Spleen (tissue), 11 donors: ENCODE measurements around the gene BTBD3. TPM values are rescaled to one million over a fixed set of nuclear protein-coding genes. Genes with fewer than 3 reads are reported as not detected.

Source experiments
- DNase-seq: peaks from one replicate; pipeline ENCODE4 v3.0.0-alpha.2; 2020
- H3K27ac ChIP-seq, 8 donors: fragments of 200-600 bp; sonication (generic) in 7 of 8; 1 replicate in 4 of 8; 2 replicates in 4 of 8; pipeline versions ENCODE4 v1.5.0 to v1.8.0; 2016 to 2021; ENCODE audit warnings: inconsistent platforms in 4 of 8, mild to moderate bottlenecking in 4 of 8, moderate library complexity in 1 of 8
- H3K27me3 ChIP-seq, 7 donors: fragments of 200-600 bp; sonication (generic) in 6 of 7; replicated peaks in 1 of 7; 1 replicate in 4 of 7; 2 replicates in 3 of 7; pipeline versions ENCODE4 v1.5.0 to v1.8.0; 2016 to 2021; ENCODE audit warnings: inconsistent platforms in 3 of 7, mild to moderate bottlenecking in 1 of 7
- H3K36me3 ChIP-seq, 6 donors: fragments of 200-600 bp; sonication (generic) in 5 of 6; 1 replicate in 4 of 6; 2 replicates in 2 of 6; pipeline versions ENCODE4 v1.5.0 to v1.8.0; 2016 to 2021; ENCODE audit warnings: inconsistent platforms in 2 of 6
- H3K4me1 ChIP-seq, 6 donors: fragments of 200-600 bp; sonication (generic) in 5 of 6; 1 replicate in 3 of 6; 2 replicates in 3 of 6; pipeline versions ENCODE4 v1.5.0 to v1.8.0; 2016 to 2021; ENCODE audit warnings: inconsistent platforms in 3 of 6
- H3K4me3 ChIP-seq, 8 donors: fragments of 200-600 bp; sonication (generic) in 7 of 8; 1 replicate in 4 of 8; 2 replicates in 4 of 8; pipeline versions ENCODE4 v1.5.0 to v1.8.0; 2016 to 2021; ENCODE audit warnings: inconsistent platforms in 4 of 8, mild to moderate bottlenecking in 4 of 8, moderate library complexity in 2 of 8
- H3K9me3 ChIP-seq, 8 donors: fragments of 200-600 bp; sonication (generic) in 7 of 8; 1 replicate in 4 of 8; 2 replicates in 4 of 8; pipeline versions ENCODE4 v1.5.0 to v1.8.0; 2016 to 2021; ENCODE audit warnings: inconsistent platforms in 4 of 8
- CTCF ChIP-seq, 11 experiments: fragments of 200-600 bp in 7 of 11; fragments of 450-650 bp in 4 of 11; sonication (generic) in 4 of 11; IDR thresholded peaks in 8 of 11; conservative IDR thresholded peaks in 3 of 11; 1 replicate in 7 of 11; 2 replicates in 4 of 11; pipeline versions ENCODE4 v1.4.0 to v1.8.0; 2016 to 2021; ENCODE audit warnings: antibody characterized with exemption in 11 of 11, inconsistent platforms in 4 of 11, mild to moderate bottlenecking in 1 of 11
- POLR2A ChIP-seq, 3 donors: fragments of 450-650 bp; IDR thresholded peaks; one replicate each; pipeline ENCODE4 v1.5.1; 2017; ENCODE audit warnings: antibody characterized with exemption in 3 of 3, mild to moderate bottlenecking in 1 of 3
- POLR2AphosphoS5 ChIP-seq, 3 donors: sonication (generic); formaldehyde crosslinking; IDR thresholded peaks; one replicate each; pipeline ENCODE4 v1.5.1; 2017; ENCODE audit warnings: antibody characterized with exemption in 3 of 3
- WGBS, 5 donors: extraction: QIAGEN DNeasy Blood & Tissue Kit in 3 of 5; methylation state at CpG; one replicate each; pipeline versions ENCODE4 v1.1.5 to v1.1.7; 2013 to 2018; 5-methylcytosine and 5-hydroxymethylcytosine counted together
- intact Hi-C: fragments of 100-400 bp; cut with DNase I; formaldehyde crosslinking; loops from one replicate; pipeline ENCODE4 v1.15.0; 2023; ENCODE audit warnings: low total_unique reads
- polyA plus RNA-seq, 3 donors: library from polyadenylated mRNA; stranded (reverse); fragments of 200-250 nt; gene quantifications; one replicate each; pipeline ENCODE4 v1.2.1, GENCODE V29; 2013
- total RNA-seq, 7 donors: library from RNA; depleted of rRNA in 3 of 7; stranded (reverse); fragments of >200 nt in 3 of 7; fragmentation: NEBNext Ultra II Directional in 4 of 7; extraction: Animal tissue kit (Norgen Biotek cat#: 25700) in 4 of 7; gene quantifications; one replicate each; pipeline versions ENCODE4 v1.1.0 to v1.2.1, GENCODE V29; 2016 to 2021
- donor health status: healthy with polysubstance abuse.
- donor health status: DM: no; HTN: no; CAD: no; lungs with moderate emphysema.
- donor health status: DM: no; HTN: no; CAD: no.
- donor health status: Bipolar disorder and iron deficiency.
- donor health status: healthy.
- donor health status: DM: no; HTN: no; CAD: no.
- donor health status: DM: yes; HTN: yes; CAD: no.

BTBD3 gene
- total and polyA plus RNA-seq, 10 donors: 3.3 to 30.7 (median 18.3) TPM

- TF ChIP-seq POLR2AphosphoS5 (IDR thresholded peaks at IDR 0.05) (no peak), POLR2A (IDR thresholded peaks at IDR 0.05) (no peak), CTCF (IDR thresholded peaks at IDR 0.05 in 8 of 11, conservative IDR thresholded peaks at IDR 0.05 in 3 of 11) (no peak)
- no peak overlapping the region for H3K27ac ChIP-seq
- no peaks in the 10 kb centered on the region for H3K27me3 ChIP-seq
- DNase-seq: no peak
- intact Hi-C loops: no loop called here
- no peaks in the 10 kb centered on the region for H3K4me1 ChIP-seq
- H3K4me3 ChIP-seq: no peak overlapping the region
- peaks cover 0 to 10% (median 0%) of the 10 kb centered on the region in 8 donors for H3K9me3 ChIP-seq
- no peaks in the 10 kb centered on the region for H3K36me3 ChIP-seq
Measured at GRCh38 chr20:11948806-11949205, 31.1 kb downstream of the BTBD3 start.

- Histone ChIP-seq H3K4me1 (no peaks in the 10 kb centered on the region), H3K9me3 (peaks cover 0 to 8% (median under 1%) of the 10 kb centered on the region in 8 donors), H3K27me3 (no peaks in the 10 kb centered on the region), H3K36me3 (no peaks in the 10 kb centered on the region), H3K27ac (no peak overlapping the region), H3K4me3 (no peak overlapping the region)
- intact Hi-C loops: no loop called here
- TF ChIP-seq POLR2AphosphoS5 (IDR thresholded peaks at IDR 0.05) (no peak), POLR2A (IDR thresholded peaks at IDR 0.05) (no peak), CTCF (IDR thresholded peaks at IDR 0.05 in 8 of 11, conservative IDR thresholded peaks at IDR 0.05 in 3 of 11) (no peak)
- DNase-seq: no peak
- 81 to 90% (median 86%) methylated on average over 3 of the region's 3 CpGs for WGBS, 5 donors
Measured at GRCh38 chr20:11949711-11950110, 32.0 kb downstream of the BTBD3 start.

- no peaks in the 10 kb centered on the region for H3K27me3 ChIP-seq
- intact Hi-C loops: no loop called here
- no peak overlapping the region for H3K4me3 ChIP-seq
- H3K4me1 ChIP-seq: no peaks in the 10 kb centered on the region
- H3K27ac ChIP-seq: no peak overlapping the region
- DNase-seq: no peak
- 77 to 88% (median 85%) methylated on average over 3 of the region's 3 CpGs for WGBS, 5 donors
- peaks cover 0 to 18% (median 4%) of the 10 kb centered on the region in 8 donors for H3K9me3 ChIP-seq
- H3K36me3 ChIP-seq: no peaks in the 10 kb centered on the region
- TF ChIP-seq POLR2A (IDR thresholded peaks at IDR 0.05) (no peak), POLR2AphosphoS5 (IDR thresholded peaks at IDR 0.05) (no peak), CTCF (IDR thresholded peaks at IDR 0.05 in 8 of 11, conservative IDR thresholded peaks at IDR 0.05 in 3 of 11) (no peak)
Measured at GRCh38 chr20:11951696-11952095, 34.0 kb downstream of the BTBD3 start.

- intact Hi-C loops: no loop called here
- Histone ChIP-seq H3K4me3 (no peak overlapping the region), H3K4me1 (no peaks in the 10 kb centered on the region), H3K27ac (no peak overlapping the region), H3K9me3 (peaks cover 0 to 18% (median 4%) of the 10 kb centered on the region in 8 donors), H3K36me3 (no peaks in the 10 kb centered on the region), H3K27me3 (no peaks in the 10 kb centered on the region)
- TF ChIP-seq POLR2AphosphoS5 (IDR thresholded peaks at IDR 0.05) (no peak), CTCF (IDR thresholded peaks at IDR 0.05 in 8 of 11, conservative IDR thresholded peaks at IDR 0.05 in 3 of 11) (no peak), POLR2A (IDR thresholded peaks at IDR 0.05) (no peak)
- no peak for DNase-seq
- 81 to 92% (median 86%) methylated on average over 4 of the region's 4 CpGs for WGBS, 5 donors
Measured at GRCh38 chr20:11952639-11953038, 34.9 kb downstream of the BTBD3 start.
